Motor neuron (in vitro differentiated cells): Measurements from ENCODE around the gene INVS. TPM values are rescaled to one million over a fixed set of nuclear protein-coding genes. Genes with fewer than 3 reads are reported as not detected.
A peak's percentile ranks its signal among the peaks of the same experiment; 100 is the strongest.
"Not testable (repeated sequence)": the region's sequence is repeated elsewhere in the genome, so short reads cannot be mapped to it uniquely, and the experiment has no call there.

Source experiments
- ATAC-seq, 8 experiments: fragments of 200-7000 bp; cut with Tn5 transposase; replicated peaks in 6 of 8; 2 replicates each; pipeline ENCODE4 v1.8.0; 2021; ENCODE audit warnings: mild to moderate bottlenecking in 8 of 8, moderate library complexity in 8 of 8
- H3K27ac ChIP-seq, 2 donors: fragments of 250-450 bp; sonication (Bioruptor Pico); 2 replicates each; pipeline ENCODE4 v1.9.0; 2021; ENCODE audit warnings: antibody characterized with exemption in 2 of 2, mild to moderate bottlenecking in 2 of 2, moderate library complexity in 1 of 2
- H3K4me1 ChIP-seq, 2 donors: fragments of 250-450 bp; sonication (Bioruptor Pico); replicated peaks in 1 of 2; 2 replicates each; pipeline ENCODE4 v1.6.1; 2021; ENCODE audit warnings: antibody characterized with exemption in 2 of 2, mild to moderate bottlenecking in 2 of 2, moderate library complexity in 1 of 2
- H3K4me3 ChIP-seq, 5 donors: fragments of 250-450 bp; sonication (Bioruptor Pico); 2 replicates each; pipeline ENCODE4 v1.9.0; 2021; ENCODE audit warnings: antibody characterized with exemption in 5 of 5, mild to moderate bottlenecking in 5 of 5, moderate library complexity in 4 of 5
- WGBS, 10 experiments: fragments of 450-650 bp; shearing (Covaris generic); methylation state at CpG; one replicate each; pipeline ENCODE4 v1.0.0; 2022; 5-methylcytosine and 5-hydroxymethylcytosine counted together
- in situ Hi-C, 9 experiments: fragments of 400-800 bp; cut with MboI; loops; one replicate each; pipeline ENCODE4 v1.15.0; 2021; ENCODE audit warnings: low sequenced_read_pairs in 9 of 9, low pct_unique_long_range_greater_than_20kb in 2 of 9; ENCODE audit not compliant: unreplicated experiment in 9 of 9
- total RNA-seq, 8 experiments: library from RNA; unstranded; fragments of 300-600 nt; gene quantifications; 2 replicates each; pipeline versions ENCODE4 v1.2.3 to v1.2.4, GENCODE V29; 2022

Gene INVS
- 10 to 100 TPM in 7 of 8 experiments, 1 to 10 TPM in 1; 9.5 to 23.8 (median 13.8) TPM for total RNA-seq

- 0 to 3% (median 0%) methylated on average over 1 to 12 of the region's 54 CpGs; no CpG with 5 or more reads in 4 of the 10 experiments for WGBS, 10 experiments
- in situ Hi-C loops, result no loop called here
- Histone ChIP-seq H3K4me1 (peaks cover 3 to 9% of the 10 kb centered on the region in 2 donors), H3K4me3 (peak within 1 kb of the TSS; percentile 73 to 87 (median 83)), H3K27ac (peak within 1 kb of the TSS; percentile 74 to 89)
- ATAC-seq, result peak; percentile 91 to 98 (median 96)
Observed at GRCh38 chr9:100098887-100099721, at the start of gene INVS, which contains the start of gene ERP44. Gene INVS, plus strand, starts transcription at chr9:100099243. Its CDS starts 5,279 bp downstream, at chr9:100104522. Gene ERP44, minus strand, starts transcription at chr9:100099000. Its CDS starts 160 bp downstream, at chr9:100098840.

- in situ Hi-C loops, result loop anchor here in 3 of 9 experiments (25.0 kb wide), 1 partner anchor 163 kb away; no protein-coding TSS in a partner anchor
- H3K27ac ChIP-seq, result no peak overlapping the region
- WGBS, 10 experiments, result 25 to 100% (median 100%) methylated on average over 1 of the region's 1 CpG; no CpG with 5 or more reads in 1 of the 10 experiments
- no peak overlapping the region for H3K4me3 ChIP-seq
- H3K4me1 ChIP-seq, result no peaks in the 10 kb centered on the region
- no peak for ATAC-seq
Observed at GRCh38 chr9:100049551-100049950, 49.5 kb upstream of the INVS start.

GRCh38 chr9:100052375-100052774 lies 46.7 kb upstream of the INVS start:
- Histone ChIP-seq H3K27ac (no peak overlapping the region), H3K4me3 (no peak overlapping the region), H3K4me1 (no peaks in the 10 kb centered on the region)
- in situ Hi-C loops, result no loop called here
- no peak for ATAC-seq
- 73 to 97% (median 91%) methylated on average over 2 to 6 of the region's 6 CpGs for WGBS, 10 experiments

GRCh38 chr9:100056561-100056960 lies 42.5 kb upstream of the INVS start:
- Histone ChIP-seq H3K27ac (no peak overlapping the region), H3K4me1 (no peaks in the 10 kb centered on the region), H3K4me3 (no peak overlapping the region)
- in situ Hi-C loops, result no loop called here
- ATAC-seq, result no peak
- WGBS, 10 experiments, result 89 to 100% (median 100%) methylated on average over 1 to 2 of the region's 2 CpGs; no CpG with 5 or more reads in 1 of the 10 experiments

- in situ Hi-C loops, result no loop called here
- Histone ChIP-seq H3K27ac (no peak overlapping the region), H3K4me3 (no peak overlapping the region), H3K4me1 (no peaks in the 10 kb centered on the region)
- no peak for ATAC-seq
Observed at GRCh38 chr9:100057624-100058023, 41.4 kb upstream of the INVS start.

GRCh38 chr9:100058699-100059579 lies 40.1 kb upstream of the INVS start:
- WGBS, 10 experiments, result 86 to 100% (median 95%) methylated on average over 2 to 4 of the region's 4 CpGs
- in situ Hi-C loops, result no loop called here
- H3K4me3 ChIP-seq, result no peak overlapping the region
- no peak for ATAC-seq
- no peaks in the 10 kb centered on the region for H3K4me1 ChIP-seq
- H3K27ac ChIP-seq, result no peak overlapping the region

GRCh38 chr9:100062683-100063082 lies 36.4 kb upstream of the INVS start:
- H3K4me3 ChIP-seq, H3K27ac ChIP-seq, H3K4me1 ChIP-seq, in situ Hi-C loops: not testable (repeated sequence)
- WGBS, 10 experiments, result 38 to 100% (median 83%) methylated on average over 1 of the region's 1 CpG; no CpG with 5 or more reads in 5 of the 10 experiments
- ATAC-seq, result peak in 1 of 8 experiments; percentile 23

GRCh38 chr9:100063185-100063584 lies 35.9 kb upstream of the INVS start:
- 17 to 100% (median 37%) methylated on average over 1 to 3 of the region's 3 CpGs; no CpG with 5 or more reads in 1 of the 10 experiments for WGBS, 10 experiments
- in situ Hi-C loops, result no loop called here
- peak in 3 of 8 experiments; percentile 90 to 97 (median 93) for ATAC-seq
- no peak overlapping the region for H3K27ac ChIP-seq
- no peaks in the 10 kb centered on the region for H3K4me1 ChIP-seq
- no peak overlapping the region for H3K4me3 ChIP-seq

GRCh38 chr9:100064872-100065581 lies 34.0 kb upstream of the INVS start:
- Histone ChIP-seq H3K27ac (no peak overlapping the region), H3K4me1 (no peaks in the 10 kb centered on the region), H3K4me3 (no peak overlapping the region)
- WGBS, 10 experiments, result 19 to 96% (median 86%) methylated on average over 3 to 8 of the region's 8 CpGs
- peak in 2 of 8 experiments; percentile 27 to 54 for ATAC-seq
- in situ Hi-C loops, result no loop called here

- Histone ChIP-seq H3K4me3 (no peak overlapping the region), H3K4me1 (no peaks in the 10 kb centered on the region), H3K27ac (no peak overlapping the region)
- WGBS, 10 experiments, result 85 to 100% (median 92%) methylated on average over 2 of the region's 2 CpGs; no CpG with 5 or more reads in 3 of the 10 experiments
- peak in 3 of 8 experiments; percentile 15 to 27 (median 23) for ATAC-seq
- in situ Hi-C loops, result no loop called here
Observed at GRCh38 chr9:100066539-100066938, 32.5 kb upstream of the INVS start.

- ATAC-seq, H3K4me1 ChIP-seq, H3K4me3 ChIP-seq, H3K27ac ChIP-seq, in situ Hi-C loops: not testable (repeated sequence)
- WGBS, 10 experiments, result no CpG with 5 or more reads among the region's 30 CpGs
Observed at GRCh38 chr9:100067990-100068389, 31.1 kb upstream of the INVS start.

GRCh38 chr9:100069068-100069467 lies 30.0 kb upstream of the INVS start:
- in situ Hi-C loops, H3K27ac ChIP-seq, ATAC-seq, H3K4me3 ChIP-seq, H3K4me1 ChIP-seq: not testable (repeated sequence)
- no CpG with 5 or more reads among the region's 3 CpGs for WGBS, 10 experiments
